ENCODE measurements around the gene COQ8A.

DNA sequence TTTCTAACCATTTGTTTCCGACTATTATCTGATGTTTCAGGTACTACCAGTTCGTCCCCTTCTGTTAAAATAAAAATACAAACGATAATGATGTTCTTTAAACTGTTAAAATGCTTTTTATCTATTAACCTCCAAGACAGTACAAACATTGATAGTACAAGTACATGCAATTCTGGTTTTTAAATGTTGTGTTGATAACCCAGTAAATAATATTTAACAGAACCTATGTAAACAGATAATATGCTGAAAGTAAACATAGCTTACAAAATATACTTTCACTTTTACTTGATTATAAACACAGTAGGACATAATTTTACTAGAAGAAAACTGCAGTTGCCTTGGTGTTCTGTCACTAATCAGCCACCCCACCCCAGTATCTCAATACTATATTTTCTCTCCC, 76.9 kb downstream of the COQ8A start:
- TF ChIP-seq CTCF (IDR thresholded peaks at IDR 0.05; ENCODE audit: poor library complexity, severe bottlenecking) (no peak), RAD21 (conservative IDR thresholded peaks at IDR 0.05) (no peak)

Measured in neural cell (in vitro differentiated cells).